ENCODE measurements around the gene PPP1R16B.
"Not testable (repeated sequence)": the region's sequence is repeated elsewhere in the genome, so short reads cannot be mapped to it uniquely, and the experiment has no call there.

Gene PPP1R16B

DNA sequence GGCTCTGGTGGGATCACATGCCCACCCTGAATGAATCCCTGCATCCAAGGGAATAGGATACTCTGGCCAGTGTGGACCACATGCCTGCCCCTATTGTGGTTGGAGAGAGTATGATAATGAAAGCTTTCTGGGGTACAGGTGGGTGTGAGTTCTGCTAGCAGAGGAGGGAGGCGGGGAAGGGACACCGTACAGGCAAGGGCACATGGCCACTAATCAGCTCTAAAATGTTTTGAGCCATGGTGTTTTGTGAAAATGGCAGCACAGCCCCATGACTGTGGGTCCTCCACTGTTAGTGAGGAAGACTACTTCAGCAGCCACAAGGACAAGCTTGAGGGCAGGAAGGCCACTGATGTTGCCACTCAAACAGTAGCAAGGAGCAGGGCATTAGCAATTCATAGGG is 144.8 kb downstream of the PPP1R16B start:
- TF ChIP-seq, protein P1, sequence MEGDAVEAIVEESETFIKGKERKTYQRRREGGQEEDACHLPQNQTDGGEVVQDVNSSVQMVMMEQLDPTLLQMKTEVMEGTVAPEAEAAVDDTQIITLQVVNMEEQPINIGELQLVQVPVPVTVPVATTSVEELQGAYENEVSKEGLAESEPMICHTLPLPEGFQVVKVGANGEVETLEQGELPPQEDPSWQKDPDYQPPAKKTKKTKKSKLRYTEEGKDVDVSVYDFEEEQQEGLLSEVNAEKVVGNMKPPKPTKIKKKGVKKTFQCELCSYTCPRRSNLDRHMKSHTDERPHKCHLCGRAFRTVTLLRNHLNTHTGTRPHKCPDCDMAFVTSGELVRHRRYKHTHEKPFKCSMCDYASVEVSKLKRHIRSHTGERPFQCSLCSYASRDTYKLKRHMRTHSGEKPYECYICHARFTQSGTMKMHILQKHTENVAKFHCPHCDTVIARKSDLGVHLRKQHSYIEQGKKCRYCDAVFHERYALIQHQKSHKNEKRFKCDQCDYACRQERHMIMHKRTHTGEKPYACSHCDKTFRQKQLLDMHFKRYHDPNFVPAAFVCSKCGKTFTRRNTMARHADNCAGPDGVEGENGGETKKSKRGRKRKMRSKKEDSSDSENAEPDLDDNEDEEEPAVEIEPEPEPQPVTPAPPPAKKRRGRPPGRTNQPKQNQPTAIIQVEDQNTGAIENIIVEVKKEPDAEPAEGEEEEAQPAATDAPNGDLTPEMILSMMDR (IDR thresholded peaks at IDR 0.05; ENCODE audit: insufficient read depth, low read depth, low read length, missing control alignments): no peak
- H3K4me3 ChIP-seq (ENCODE audit: low read length): no peak overlapping the region
- DNase-seq (ENCODE audit: low read depth): no peak

DNA sequence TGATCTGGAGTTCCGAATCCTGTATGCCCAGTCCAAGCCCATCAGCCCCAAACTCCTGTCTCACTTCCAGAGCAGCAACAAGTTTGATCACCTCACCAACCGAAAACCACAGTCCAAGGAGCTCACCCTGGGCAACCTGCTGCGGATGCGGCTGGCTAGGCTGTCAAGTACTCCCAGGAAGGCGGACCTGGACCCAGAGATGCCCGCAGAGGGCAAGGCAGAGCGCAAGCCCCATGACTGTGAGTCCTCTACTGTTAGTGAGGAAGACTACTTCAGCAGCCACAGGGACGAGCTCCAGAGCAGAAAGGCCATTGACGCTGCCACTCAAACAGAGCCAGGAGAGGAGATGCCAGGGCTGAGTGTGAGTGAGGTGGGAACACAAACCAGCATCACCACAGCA is 146.1 kb downstream of the PPP1R16B start:
- DNase-seq (ENCODE audit: low read depth): no peak
- H3K4me3 ChIP-seq (ENCODE audit: low read length): no peak overlapping the region
- TF ChIP-seq, protein P1 (IDR thresholded peaks at IDR 0.05; ENCODE audit: insufficient read depth, low read depth, low read length, missing control alignments): no peak

DNA sequence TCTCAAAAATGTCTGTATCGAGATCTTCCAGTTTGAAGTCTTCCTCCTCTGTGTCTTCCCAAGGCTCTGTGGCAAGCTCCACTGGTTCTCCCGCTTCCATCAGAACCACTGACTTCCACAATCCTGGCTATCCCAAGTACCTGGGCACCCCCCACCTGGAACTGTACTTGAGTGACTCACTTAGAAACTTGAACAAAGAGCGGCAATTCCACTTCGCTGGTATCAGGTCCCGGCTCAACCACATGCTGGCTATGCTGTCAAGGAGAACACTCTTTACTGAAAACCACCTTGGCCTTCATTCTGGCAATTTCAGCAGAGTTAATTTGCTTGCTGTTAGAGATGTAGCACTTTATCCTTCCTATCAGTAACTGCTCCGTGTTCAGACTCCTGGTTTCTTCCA is 146.7 kb downstream of the PPP1R16B start:
- H3K4me3 ChIP-seq (ENCODE audit: low read length): no peak overlapping the region
- DNase-seq (ENCODE audit: low read depth): no peak
- TF ChIP-seq, protein P1 (IDR thresholded peaks at IDR 0.05; ENCODE audit: insufficient read depth, low read depth, low read length, missing control alignments): no peak

DNA sequence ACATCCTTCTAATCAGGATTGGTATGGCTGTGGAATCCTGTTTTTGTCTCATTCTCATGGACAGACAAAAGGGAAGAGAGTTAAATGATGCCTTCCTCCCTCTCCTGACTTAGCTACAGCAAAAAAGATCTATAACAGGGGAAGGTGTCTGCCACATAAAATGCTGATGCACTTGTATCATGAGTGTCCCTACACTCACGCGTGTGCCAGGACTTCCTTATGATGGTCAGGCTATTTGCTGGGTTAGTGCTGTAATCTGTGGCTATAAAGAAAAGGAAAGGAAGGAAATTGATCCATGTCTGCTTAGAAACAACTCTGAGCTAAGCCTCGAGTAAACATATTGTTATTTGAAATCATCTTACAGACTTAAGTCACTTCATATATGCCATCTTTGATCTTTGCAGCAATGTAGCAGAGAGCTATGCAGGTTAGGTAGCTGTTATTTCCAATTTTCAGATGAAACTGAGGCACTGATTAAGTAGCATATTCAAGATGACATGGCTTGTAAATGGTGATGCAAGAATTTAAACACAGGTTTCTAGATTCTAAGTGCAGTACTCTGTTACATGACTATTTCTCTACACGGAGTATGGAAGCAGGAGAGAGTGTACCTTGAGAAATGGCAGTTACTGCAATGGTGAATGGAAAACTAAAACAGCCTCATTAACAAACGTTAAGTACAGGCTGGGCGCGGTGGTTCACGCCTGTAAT is 148.3 kb downstream of the PPP1R16B start:
- DNase-seq (ENCODE audit: low read depth): no peak
- TF ChIP-seq, protein P1 (IDR thresholded peaks at IDR 0.05; ENCODE audit: insufficient read depth, low read depth, low read length, missing control alignments): no peak
- no peak overlapping the region for H3K4me3 ChIP-seq (ENCODE audit: low read length)

DNA sequence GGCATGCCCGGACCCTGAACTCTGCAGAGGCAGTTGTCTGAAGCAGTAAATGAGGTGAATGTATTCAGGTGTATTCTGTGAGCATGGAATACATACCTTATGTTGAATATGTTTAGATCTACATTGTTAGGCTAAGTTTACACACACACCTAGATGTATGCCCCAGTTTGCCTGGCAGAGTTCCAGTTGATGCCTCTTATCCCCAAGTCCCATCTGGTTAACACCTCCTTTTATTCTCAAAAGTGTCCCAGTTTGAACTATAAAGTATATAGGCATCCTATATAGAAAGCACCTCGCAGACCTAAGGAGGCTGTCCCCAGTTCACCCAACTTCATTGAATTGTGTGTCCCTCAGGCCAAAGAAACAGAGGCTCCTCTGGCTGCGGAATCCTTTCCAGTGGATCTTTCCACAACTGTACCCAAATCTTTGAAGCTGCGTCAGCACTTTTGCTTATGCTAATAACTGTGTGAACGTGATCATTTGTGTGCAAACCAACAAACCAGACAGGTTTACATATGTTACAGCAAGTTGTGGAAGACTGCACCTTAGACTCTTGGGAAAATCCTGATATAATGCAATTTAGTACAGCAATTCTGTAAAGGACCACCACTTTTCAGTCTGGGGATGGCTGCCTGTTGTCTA is 151.9 kb downstream of the PPP1R16B start:
- TF ChIP-seq, protein P1 (IDR thresholded peaks at IDR 0.05; ENCODE audit: insufficient read depth, low read depth, low read length, missing control alignments): no peak
- DNase-seq (ENCODE audit: low read depth): no peak

DNA sequence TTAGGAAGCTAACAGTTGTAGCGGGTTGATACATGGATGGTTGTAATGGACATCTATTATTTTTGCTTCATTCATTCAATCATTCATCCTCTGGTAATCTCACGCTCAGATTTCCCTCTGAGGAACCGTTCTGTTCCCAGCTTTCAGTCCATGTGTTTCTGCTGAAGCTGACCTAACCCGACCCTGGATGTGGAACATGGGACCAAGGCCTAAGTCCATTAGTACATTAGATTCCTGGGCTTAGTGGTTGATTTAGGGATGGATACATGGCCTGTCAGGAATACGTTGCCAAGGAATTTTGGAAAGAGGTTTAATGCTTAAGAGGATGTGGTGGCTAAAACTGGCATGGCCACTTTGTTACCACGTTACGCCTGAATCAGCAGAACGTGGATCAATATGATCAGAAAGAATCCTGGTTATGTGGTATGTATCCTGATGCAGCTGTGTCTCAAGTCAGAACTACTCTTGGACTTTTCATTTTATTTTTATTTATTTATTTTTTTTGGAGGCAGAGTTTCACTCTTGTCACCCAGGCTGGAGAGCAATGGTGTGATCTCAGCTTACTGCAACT is 152.5 kb downstream of the PPP1R16B start:
- no peak overlapping the region for H3K4me3 ChIP-seq (ENCODE audit: low read length)
- TF ChIP-seq, protein P1 (IDR thresholded peaks at IDR 0.05; ENCODE audit: insufficient read depth, low read depth, low read length, missing control alignments): no peak
- DNase-seq (ENCODE audit: low read depth): no peak

More for the DNA sequence above, 151.9 kb downstream of the PPP1R16B start:
- H3K4me3 ChIP-seq (ENCODE audit: low read length): no peak overlapping the region

DNA sequence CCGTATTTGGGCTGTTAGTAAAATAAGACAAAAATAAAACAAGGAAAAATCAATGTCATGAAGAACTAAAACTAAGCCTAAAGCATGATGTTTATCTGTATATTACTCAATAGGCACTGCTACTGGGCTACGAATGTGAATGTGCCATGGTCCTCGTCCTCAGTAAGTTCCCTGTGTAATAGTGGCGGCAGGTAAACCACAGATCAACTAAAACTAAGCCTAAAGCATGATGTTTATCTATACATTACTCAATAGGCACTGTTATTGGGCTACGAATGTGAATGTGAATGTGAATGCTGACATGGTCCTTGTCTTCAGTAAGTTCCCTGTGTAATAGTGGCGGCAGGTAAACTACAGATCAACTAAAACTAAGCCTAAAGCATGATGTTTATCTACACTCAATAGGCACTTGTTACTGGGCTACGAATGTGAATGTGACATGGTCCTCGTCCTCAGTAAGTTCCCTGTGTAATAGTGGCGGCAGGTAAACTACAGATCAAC is 154.7 kb downstream of the PPP1R16B start:
- not testable (repeated sequence) for H3K4me3 ChIP-seq (ENCODE audit: low read length); DNase-seq (ENCODE audit: low read depth)

All from epithelial cell of esophagus (primary cell).